HG03159 (cell line): ENCODE data around the gene SYNE3.
A peak's percentile ranks its signal among the peaks of the same experiment; 100 is the strongest.

Source experiments
- ATAC-seq: cut with Tn5 transposase; IDR thresholded peaks from one replicate; pipeline ENCODE4 v1.9.1; 2021; ENCODE audit warnings: mild to moderate bottlenecking, moderate library complexity; ENCODE audit not compliant: unreplicated experiment

The SYNE3 gene

GRCh38 chr14:95509495-95509894 lies 7.0 kb downstream of the SYNE3 start:
- ATAC-seq = no peak

GRCh38 chr14:95508377-95508776 lies 8.1 kb downstream of the SYNE3 start:
- no peak for ATAC-seq

GRCh38 chr14:95507701-95508103 lies 8.7 kb downstream of the SYNE3 start:
- ATAC-seq = no peak

- ATAC-seq = no peak
These were observed 9.3 kb downstream of the SYNE3 start for GRCh38 chr14:95507174-95507573.

GRCh38 chr14:95505030-95505589 lies 11.3 kb downstream of the SYNE3 start:
- ATAC-seq = no peak

GRCh38 chr14:95504135-95505029 lies 12.1 kb downstream of the SYNE3 start:
- ATAC-seq = peak; percentile 43

GRCh38 chr14:95503365-95504134 lies 12.9 kb downstream of the SYNE3 start:
- ATAC-seq = peak; percentile 58

GRCh38 chr14:95502381-95502950 lies 14.0 kb downstream of the SYNE3 start:
- no peak for ATAC-seq

GRCh38 chr14:95500772-95501401 lies 15.6 kb downstream of the SYNE3 start:
- ATAC-seq = no peak

GRCh38 chr14:95500201-95500681 lies 16.2 kb downstream of the SYNE3 start:
- ATAC-seq = no peak

- no peak for ATAC-seq
These were observed 17.1 kb downstream of the SYNE3 start for GRCh38 chr14:95499354-95499750.

GRCh38 chr14:95498622-95499353 lies 17.7 kb downstream of the SYNE3 start:
- ATAC-seq = no peak

- ATAC-seq = no peak
These were observed 18.9 kb downstream of the SYNE3 start for GRCh38 chr14:95497561-95498011.

GRCh38 chr14:95496690-95497259 lies 19.7 kb downstream of the SYNE3 start:
- no peak for ATAC-seq

- peak; percentile 14 for ATAC-seq
These were observed 20.3 kb downstream of the SYNE3 start for GRCh38 chr14:95496111-95496681.

- ATAC-seq = peak; percentile 94
These were observed 20.9 kb downstream of the SYNE3 start for GRCh38 chr14:95495538-95496025.

- ATAC-seq = no peak
These were observed 21.4 kb downstream of the SYNE3 start for GRCh38 chr14:95495076-95495475.

- no peak for ATAC-seq
These were observed 22.0 kb downstream of the SYNE3 start for GRCh38 chr14:95494456-95494855.

- ATAC-seq = no peak
These were observed 22.5 kb downstream of the SYNE3 start for GRCh38 chr14:95493976-95494375.
